Measurements from ENCODE around the gene GALNT1.
"Not testable (repeated sequence)": the region's sequence is repeated elsewhere in the genome, so short reads cannot be mapped to it uniquely, and the experiment has no call there.

GALNT1 gene

DNA sequence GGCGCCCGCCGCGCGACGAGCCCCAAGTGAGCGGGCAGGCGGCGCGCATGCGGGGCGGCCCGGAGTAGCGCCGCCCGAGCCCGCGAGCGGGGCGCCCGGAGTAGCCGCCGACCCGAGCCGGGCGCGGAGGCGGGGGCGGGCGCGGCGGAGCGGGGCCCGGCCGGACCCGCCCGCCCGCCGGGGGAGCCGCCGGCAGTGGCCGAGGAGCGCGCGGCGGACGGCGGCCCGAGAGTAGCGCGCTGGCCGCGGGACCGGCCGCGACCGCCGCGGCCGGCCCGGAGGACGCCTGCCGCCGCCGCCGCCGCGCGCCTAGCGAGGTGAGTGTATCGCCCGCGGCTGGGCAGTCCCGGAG, at the start of gene GALNT1:
GALNT1 (plus strand) TSS at position 195 of the 352 bp plus-strand sequence. CDS start 72,923 bp downstream, outside the sequence.
- DNase-seq, result peak in 1 of 2 experiments; percentile 12

DNA sequence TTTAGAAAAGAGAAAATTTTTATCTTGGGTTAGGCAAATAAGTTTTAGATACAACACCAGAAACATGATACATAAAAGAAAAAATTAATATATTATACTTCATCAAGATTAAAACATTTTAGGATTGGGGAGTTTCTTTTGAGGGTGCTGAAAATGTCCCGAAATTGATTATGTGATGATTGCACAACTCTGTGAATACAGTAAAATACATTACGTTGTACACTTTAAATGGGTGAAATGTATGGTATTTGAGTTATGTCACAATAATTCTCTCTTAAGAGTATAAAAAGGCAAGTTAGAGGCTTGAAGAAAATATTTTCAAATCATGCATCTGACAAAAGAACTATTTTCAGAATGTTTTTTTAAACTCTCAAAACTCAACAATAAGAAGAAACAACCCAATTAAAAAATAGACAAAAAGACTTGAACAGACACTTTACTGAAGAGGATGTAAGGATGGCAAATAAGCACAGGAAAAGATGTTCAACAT, 47.6 kb upstream of the GALNT1 start:
- no peak for DNase-seq

DNA sequence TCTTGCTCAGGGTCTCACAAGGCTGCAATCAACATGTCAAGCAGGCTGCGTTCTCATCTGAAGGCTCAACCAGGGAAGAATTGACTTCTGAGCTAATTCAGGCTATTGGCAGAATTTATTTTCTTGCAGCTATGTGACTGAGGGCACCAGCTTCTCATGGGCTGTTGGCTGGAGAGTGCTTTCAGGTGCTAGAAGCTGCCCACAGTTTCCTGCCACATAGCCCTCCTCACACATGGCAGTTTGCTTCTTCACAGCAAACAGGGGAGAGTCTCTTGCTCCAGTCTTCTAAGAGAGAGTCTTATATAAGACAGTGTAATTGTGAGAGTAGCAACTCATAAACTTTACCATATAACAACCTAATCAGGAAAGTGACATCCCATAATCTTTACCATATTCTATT, 46.2 kb upstream of the GALNT1 start:
- no peak for DNase-seq

DNA sequence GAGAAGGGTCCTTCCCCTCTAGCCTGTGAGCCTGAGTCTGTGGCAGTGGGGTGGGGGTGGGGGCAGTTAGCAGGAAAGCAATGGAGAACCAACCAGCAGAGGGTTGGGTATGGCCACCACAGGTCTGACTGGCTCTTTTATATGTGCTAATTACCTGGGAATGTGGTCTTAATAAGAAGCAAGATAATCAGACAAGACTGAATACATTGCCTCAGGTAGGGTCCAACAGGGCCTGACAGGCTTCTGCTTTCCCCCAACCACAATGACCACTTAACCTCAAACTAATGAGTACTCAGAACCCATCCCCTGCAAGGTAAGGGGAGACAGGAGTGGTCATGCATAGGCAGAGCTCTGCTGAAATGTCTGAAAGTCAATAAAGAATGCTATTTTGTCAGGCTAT, 39.2 kb upstream of the GALNT1 start:
- DNase-seq, result no peak

DNA sequence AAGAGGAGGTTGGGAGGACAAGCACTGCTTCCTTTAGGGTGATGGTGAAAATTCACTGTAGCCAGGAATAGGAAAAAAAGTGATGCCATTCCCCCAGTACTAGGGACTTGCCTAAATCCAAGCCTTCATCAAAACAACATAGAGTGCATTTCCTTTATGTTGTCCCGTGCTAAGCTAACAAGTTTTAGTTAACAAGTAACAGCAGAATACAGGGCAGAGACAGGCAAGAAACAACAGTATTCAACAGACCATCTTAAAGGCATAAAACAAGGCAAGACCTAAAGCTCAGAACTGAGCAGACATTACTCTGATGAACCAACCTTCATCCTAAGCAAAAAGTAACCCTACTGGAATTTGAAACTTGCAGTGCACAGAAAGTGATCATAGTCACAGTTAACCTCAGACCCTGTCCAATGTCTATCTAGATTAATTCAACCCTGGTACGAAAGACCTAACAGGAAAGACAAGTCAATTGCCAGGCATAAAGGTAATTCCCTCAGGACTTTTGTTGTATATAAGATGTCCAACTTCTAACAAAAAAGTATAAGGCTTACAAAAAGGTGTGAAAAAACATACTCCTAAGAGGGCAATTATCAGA, 34.4 kb upstream of the GALNT1 start:
- no peak for DNase-seq

DNA sequence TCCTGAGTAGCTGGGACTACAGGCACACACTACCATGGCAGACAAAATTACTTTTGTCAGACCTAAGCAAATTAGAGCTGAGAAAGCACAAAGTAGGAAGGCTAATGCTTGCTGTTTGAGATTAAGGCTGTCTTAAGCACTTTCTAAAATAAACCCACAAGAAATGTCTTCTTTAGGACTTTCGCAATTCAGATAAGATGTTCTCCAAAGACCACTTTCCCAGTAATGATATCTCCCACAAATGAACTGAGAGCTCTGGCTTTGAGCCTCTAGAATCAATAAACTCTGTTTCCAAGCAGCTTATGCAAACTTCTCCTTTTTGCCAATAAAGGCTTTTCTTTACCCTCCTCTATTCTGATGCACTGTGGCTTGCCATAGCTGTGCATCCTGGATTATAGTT, 32.0 kb upstream of the GALNT1 start:
- no peak for DNase-seq

DNA sequence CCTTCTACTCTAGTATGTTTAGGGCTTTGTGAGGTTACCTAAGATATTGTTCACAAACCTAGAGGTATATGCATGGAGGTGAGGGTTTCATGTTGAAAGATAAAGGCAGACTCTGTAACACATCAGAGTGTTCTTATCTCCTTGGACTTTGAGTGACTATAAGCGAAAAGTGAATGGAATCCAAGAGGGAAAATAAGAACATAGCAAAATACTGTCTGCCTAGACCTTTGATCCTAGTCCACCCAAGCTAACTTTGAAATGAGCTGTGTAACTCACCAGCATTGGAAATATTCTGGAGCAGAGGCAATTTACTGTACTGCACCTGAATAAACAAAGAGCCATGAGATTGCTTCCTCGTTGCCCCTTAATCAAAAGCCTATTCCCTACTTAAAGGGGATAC, 28.2 kb upstream of the GALNT1 start:
- DNase-seq, result no peak

DNA sequence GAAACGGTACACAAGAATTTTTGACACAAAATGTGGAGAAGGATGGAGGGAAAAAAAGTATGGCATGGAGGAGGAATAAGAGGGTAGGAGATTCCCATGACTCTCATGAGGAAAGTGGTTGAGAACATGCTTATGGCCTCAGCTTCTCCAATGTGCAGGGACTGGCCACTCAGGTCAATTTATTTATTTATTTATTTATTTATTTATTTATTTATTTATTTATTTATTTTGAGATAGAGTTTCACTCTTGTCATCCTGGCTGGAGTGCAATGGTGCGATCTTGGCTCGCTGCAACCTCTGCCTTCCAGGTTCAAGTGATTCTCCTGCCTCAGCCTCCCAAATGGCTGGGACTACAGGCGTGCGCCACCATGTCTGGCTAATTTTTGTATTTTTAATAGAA, 26.0 kb upstream of the GALNT1 start:
- DNase-seq, result not testable (repeated sequence)

DNA sequence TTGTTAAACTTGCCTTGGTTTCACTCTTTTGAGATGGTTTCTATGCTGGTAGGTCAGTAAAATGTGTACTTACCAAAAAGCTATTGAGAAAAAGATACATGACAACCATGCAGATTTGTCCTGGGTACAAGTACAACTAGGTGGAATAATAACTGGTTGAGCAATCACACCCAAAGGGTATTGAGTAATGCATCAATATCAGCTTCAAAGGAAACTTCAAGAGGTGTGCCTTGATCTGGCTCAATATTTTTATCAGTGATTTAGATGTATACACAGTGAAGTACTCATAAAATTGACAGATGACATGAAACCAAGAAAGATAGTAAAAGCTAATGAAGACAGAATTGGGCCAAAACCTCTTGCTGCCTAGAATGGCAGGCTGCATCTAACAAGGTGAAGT, 21.7 kb upstream of the GALNT1 start:
- no peak for DNase-seq

DNA sequence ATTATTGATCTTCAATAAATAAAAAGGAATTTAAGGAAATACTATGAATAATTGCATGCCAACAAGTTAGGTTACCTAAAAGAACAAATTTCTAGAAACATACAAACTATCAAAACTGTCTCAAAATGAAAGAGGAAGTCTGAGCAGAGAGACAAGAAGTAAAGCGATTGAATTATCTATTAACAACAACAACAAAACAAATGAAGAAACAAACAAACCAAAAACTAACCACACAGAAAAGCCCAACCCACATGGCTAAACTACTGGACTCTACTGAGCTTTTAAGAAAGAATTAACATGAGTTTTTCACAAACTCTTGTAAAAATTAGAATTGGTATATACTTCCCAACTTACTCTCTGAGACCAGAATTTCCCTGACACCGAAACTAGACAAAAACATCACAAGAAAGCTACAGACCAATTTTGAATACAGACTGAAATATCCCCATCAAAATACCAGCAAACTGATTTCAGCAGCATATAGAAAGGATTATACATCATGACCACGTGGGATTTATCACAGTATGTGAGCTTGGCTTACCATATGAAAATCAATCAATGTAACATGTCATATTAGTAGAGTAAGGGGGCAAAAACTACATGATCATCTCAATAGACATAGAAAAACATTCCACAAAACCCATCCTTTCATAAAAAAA, 16.6 kb upstream of the GALNT1 start:
- no peak for DNase-seq

DNA sequence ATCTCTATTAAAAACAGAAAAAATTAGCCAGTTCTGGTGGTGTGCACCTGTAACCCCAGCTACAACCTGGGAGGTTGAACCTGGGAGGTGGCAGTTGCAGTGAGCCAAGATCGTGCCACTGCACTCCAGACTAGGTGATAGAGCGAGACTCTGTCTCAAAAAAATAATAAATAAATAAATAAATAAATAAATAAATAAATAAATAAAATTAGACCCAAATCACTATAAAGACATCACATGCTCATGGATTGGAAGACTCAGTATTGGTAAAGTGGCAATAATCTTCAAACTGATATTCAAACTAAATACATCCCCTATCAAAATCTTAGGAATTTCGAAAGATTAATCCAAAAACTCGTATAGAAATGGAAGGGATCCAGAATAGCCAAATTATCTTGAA, 15.5 kb upstream of the GALNT1 start:
- no peak for DNase-seq

DNA sequence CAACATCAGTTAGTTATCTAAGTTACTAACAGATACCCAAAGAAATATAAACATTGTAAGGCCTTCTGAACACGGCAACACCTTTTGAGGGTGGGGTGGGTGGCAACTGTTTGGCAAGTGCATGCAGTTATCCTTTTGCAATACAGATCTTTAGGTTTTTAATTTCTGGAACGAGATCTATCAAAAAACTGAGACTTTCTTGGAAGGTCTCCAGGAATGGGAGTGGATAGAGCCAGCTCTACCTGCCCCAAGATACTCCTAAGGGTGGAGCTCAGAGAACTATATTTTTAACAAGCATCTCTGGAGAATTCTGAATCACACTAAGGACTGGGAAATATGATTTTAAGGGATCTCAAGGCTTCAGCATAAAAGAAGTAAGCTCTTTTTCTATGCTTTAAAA, 11.4 kb upstream of the GALNT1 start:
- no peak for DNase-seq

DNA sequence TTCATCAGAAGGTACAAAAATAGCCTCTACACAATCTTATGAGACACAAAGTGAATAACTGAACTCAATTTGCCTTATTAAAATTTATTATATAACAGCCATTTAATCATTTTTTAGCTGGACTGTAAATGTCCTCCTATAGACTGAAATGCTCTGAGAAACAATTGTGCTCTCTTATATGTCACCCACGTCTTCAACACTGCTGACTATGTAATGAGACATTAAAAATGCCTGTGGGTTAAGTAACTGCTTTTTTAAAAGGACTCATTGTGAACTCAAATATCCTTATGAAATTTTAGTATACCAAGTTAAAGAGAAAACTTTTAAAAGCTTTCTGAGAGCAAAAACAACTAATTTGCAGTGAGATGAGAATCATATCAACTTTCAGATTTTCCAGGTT, 10.4 kb upstream of the GALNT1 start:
- no peak for DNase-seq

DNA sequence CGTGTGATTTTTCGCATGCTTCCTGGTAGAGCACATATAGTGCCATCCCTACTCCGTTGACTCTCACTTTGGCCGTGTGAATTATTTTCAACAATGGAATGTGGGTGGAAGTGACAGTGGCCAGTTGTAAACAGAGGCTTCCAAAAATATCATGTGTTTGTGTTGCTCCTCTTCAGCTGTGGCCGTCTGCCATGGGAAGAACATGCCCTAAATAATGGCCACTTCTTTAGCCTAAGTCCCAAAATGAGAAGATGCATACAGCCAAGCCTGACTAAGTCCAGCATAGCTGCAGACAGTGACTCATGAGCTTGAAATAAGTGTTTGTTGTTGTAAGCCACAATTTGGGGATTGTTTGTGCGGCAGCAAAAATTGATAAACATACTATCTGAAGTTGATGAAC, 8.9 kb upstream of the GALNT1 start:
- no peak for DNase-seq

DNA sequence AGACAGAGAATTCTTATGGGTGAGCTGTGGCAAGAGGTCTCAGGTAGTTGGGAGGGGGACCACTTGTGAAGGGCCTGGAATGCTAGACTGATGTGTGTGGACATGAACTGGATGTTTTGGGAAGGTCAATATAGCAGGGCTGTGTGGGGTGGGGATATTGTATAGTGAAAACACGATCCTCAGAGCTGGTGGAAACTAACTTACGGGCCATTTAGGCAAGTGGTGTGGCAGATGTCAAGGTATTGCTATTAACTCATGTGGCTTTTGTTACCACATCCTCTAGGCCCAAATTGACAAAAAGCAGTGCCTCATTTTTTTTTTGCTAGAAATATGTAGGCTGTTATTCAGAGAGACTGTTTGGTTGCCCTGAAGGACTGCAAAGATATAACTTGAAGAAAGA, 8.0 kb upstream of the GALNT1 start:
- DNase-seq, result no peak

DNA sequence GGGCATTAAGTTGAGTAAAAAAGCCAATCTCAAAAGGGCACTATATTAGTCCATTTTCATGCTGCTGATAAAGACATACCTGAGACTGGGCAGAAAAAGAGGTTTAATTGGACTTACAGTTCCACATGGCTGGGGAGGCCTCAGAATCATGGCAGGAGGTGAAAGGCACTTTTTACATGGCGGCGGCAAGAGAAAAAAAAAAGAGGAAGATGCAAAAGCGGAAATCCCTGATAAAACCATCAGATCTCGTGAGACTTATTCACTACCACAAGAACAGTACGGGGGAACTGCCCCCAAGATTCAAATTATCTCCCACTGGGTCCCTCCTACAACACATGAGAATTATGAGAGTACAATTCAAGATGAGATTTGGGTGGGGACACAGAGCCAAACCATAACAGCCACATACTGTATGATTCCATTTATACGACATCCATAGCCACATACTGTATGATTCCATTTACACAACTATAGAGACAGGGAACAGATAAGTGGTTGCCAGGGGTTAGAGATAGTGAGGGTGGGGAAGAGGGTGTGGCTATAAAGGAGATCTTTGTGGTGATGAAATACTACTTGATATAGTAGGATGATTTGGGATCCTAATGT, 5.2 kb upstream of the GALNT1 start:
- not testable (repeated sequence) for DNase-seq

DNA sequence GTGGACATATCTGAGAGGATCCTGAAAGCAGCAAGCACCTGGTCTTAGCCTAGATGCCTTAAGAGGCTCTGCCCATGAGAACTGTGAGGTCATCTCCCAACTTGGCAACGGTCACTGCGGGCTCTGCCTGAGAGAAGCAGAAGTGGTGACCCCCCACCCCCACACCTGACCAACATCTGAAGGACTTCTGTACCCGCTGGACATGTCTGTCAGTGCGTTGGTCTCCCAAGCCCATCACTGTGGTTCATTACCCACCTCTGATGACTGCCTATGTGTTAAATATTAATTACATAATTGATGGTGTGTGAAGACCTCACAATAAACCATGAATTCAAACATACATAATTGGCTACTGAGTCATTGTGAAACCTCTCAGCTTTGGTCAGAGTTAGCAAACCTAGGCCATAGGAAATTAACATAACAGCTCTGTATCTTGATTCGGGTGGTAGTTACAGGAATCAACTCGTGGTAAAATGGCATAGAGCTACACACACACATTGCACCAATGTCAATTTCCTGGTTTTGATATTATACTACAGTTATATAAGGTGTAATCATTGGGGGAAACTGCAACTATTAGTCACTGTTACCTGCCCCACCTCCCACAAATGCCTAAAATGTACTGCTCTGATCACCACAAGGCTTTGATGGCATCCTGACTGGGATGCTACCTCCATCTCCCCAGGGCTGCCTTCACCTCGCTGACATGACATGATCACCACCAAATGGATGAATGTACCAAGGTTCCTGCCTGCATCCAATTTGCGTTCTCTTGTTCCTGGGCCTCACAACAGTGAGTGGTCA, 4.3 kb upstream of the GALNT1 start:
- no peak for DNase-seq

DNA sequence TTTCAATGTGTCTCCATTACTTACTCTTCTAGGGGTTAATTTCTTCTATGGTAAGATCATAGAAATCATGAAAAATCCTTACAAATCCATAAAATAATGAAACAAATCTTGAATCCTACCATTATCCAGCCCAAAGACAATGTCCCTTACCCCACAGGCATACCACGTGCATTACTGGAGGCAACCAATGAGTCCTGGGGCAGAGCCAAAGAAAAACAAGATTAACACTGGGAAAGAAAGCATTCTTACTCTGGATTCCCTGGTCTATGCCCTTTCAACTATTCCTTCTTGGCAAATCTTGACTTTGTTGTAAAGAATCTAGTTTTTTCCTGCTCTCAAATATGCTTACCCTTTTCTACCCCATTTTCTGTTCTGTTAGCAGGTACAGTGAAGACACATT, 3.1 kb upstream of the GALNT1 start:
- DNase-seq, result no peak

DNA sequence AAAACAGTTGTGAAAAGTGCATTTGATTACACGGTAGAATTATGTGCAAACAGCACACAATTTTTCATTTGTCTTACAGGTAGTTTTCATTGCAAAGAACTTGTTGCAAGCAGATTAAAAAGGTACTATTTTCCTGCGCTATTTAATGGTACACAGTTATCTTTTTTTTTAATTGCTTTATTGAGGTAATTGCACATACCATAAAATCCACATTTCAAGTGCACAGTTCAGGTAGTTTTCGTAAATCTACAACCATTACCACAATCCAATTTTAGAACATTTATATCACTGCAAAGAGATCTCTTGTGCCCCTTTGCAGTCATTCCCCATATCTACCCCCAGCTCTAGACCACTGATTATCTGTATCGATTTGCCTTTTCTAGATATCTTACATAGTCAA, 2.6 kb upstream of the GALNT1 start:
- no peak for DNase-seq

DNA sequence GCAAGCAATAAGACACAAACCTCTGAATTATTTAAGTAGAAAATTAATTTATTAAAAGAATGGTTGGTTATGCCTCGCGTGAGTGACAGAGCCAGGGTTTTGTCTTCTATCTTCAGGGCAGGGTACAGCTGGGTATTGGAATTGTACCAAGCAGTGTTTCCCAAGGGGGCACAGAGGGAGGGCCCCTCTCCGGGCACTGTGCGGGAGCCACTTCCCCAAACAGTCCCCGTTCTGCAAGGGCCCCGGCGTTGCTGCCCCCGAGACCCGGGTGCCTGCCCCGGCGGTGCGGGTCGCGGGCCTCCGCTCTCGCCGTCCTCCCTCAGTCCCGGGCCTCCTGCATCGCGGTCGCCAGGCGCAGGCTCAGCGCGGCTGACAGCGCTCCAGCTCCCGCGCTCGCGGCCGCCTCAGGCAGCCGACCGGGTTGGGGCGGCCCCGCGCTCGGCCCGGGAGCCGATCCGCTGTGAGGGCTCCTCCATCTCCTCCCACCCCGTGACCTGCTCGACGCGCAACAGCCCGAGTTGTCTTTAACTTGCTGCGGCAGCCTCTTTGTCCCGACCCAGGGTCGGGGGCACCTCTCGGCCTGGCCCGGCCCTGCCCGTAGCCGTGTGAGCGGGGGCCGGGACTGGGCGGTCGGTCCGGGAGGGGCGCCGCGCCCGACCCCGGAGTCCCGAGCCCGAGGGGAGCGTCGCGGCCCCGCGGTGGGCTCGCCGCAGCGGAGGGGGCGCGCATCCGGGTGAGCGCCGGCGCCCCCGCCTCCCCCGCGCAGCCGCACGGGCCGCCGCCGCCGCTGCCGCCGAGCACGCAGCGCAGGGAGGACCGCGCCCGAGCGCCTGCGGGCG, 620 bp upstream of the GALNT1 start:
- peak; percentile 24 to 56 for DNase-seq

DNA sequence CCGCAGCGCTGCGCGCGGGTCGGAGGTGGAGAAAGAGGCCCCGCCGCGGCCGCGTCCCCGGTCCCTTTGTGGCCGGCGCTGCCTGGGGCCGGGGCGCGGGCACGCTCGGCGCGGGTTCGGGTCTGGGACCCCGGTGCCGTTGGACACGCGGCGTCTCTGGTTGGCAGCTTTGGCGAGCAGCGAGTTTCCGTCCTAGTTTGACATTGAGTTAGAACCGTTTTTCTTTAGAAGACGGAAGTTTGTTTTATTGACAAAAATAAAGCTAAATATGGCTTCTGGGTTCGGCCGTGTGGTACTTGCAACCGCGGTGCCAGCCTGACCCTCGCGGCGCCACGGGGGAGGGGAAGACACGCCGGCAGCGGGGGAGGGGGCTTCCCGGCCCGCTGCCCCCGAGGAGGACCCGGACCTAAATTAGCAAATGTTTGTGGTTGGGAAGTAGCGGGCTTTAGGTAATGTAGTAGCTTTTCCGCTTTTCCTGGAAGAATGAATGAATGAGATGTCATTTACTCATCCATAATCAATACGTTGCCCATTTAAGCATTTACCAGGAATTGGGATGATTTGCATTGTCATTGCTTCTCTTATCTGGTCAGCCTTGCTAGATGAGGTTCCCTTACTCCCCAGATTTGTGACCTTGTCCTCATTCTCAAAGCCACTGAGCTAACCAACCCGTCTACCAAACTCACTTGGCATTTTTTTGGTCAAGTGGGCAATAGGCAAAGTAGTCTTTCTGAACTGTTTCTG, 530 bp downstream of the GALNT1 start:
- DNase-seq, result no peak
